ENCODE data around the gene RASSF9.
A peak's percentile ranks its signal among the peaks of the same experiment; 100 is the strongest.

Gene RASSF9

GRCh38 chr12:85865890-85866289 lies 29.7 kb upstream of the RASSF9 start:
- TF ChIP-seq, protein P1, sequence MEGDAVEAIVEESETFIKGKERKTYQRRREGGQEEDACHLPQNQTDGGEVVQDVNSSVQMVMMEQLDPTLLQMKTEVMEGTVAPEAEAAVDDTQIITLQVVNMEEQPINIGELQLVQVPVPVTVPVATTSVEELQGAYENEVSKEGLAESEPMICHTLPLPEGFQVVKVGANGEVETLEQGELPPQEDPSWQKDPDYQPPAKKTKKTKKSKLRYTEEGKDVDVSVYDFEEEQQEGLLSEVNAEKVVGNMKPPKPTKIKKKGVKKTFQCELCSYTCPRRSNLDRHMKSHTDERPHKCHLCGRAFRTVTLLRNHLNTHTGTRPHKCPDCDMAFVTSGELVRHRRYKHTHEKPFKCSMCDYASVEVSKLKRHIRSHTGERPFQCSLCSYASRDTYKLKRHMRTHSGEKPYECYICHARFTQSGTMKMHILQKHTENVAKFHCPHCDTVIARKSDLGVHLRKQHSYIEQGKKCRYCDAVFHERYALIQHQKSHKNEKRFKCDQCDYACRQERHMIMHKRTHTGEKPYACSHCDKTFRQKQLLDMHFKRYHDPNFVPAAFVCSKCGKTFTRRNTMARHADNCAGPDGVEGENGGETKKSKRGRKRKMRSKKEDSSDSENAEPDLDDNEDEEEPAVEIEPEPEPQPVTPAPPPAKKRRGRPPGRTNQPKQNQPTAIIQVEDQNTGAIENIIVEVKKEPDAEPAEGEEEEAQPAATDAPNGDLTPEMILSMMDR (IDR thresholded peaks at IDR 0.05), result no peak

DNA sequence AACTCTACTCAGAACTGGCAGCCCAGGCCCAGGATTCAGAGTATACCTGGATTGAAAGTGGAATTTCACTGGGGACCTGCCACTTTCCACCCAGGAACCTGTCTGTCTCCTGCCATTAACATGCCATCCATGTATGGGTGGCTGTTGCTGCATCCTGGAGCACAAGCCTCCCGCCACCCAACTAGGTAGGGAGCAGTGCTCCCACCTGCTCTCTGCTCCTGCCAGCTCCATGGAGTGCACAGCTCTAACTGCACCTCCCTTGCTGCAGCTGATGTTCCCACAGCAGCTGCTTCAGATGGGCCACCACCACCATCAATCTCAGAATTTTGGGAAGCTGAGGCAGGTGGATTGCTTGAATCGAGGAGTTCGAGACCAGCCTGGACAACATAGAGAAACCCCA lies 20.8 kb upstream of the RASSF9 start:
- peak; percentile 29 for DNase-seq (ENCODE audit: low spot score)
- TF ChIP-seq, protein P1 (IDR thresholded peaks at IDR 0.05), result no peak
- Histone ChIP-seq H3K4me3 (no peak overlapping the region), H3K27ac (no peak overlapping the region)

More at GRCh38 chr12:85865890-85866289, 29.7 kb upstream of the RASSF9 start:
- peak; percentile 62 for DNase-seq (ENCODE audit: low spot score)
- H3K4me3 ChIP-seq, result no peak overlapping the region
- H3K27ac ChIP-seq, result no peak overlapping the region

- no peak overlapping the region for H3K27ac ChIP-seq
- TF ChIP-seq, protein P1 (IDR thresholded peaks at IDR 0.05), result no peak
- DNase-seq (ENCODE audit: low spot score), result peak; percentile 36
These were observed 19.1 kb upstream of the RASSF9 start for GRCh38 chr12:85855305-85855704.

GRCh38 chr12:85849344-85849743 lies 13.1 kb upstream of the RASSF9 start:
- no peak overlapping the region for H3K27ac ChIP-seq
- H3K4me3 ChIP-seq, result no peak overlapping the region
- TF ChIP-seq, protein P1 (IDR thresholded peaks at IDR 0.05), result no peak
- DNase-seq (ENCODE audit: low spot score), result no peak

More at GRCh38 chr12:85855305-85855704, 19.1 kb upstream of the RASSF9 start:
- no peak overlapping the region for H3K4me3 ChIP-seq

DNA sequence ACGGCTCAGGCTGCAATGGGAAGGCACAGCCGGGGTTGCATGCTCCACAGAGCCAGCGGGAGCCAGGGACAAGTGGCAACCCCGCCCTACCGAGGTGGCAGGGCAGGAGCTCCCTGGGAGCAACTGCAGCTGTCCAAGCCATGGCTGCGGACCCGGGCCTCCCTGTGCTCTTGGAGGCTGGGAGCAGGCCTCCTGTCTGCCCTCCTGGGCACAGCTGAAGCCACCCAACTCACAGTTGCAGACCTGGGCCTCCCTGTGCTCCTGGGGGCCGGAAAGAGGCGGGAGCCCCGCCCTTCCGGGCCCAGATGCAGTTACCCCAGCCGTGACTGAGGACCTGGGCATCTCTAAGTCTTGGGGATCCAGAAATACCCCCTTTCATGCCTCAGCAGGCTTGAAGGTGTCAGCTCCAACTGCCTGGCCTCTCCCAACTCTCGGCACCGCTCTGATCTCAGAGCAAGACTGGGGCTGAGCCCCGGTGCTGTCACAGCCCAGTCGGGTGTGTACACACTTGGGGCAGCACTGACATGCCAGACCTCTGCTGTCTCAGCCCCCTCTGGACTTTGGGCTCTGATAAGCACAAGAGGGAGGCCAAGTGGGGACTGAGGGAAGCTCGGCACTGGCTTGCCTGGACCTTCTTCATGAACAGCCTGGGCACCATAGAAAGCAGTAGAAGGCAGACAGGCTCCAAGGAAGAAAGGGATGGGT lies 7.5 kb upstream of the RASSF9 start:
- no peak for DNase-seq (ENCODE audit: low spot score)
- Histone ChIP-seq H3K4me3 (no peak overlapping the region), H3K27ac (no peak overlapping the region)
- TF ChIP-seq, protein P1 (IDR thresholded peaks at IDR 0.05), result no peak

- Histone ChIP-seq H3K27ac (peak overlapping the region; percentile 35 to 74), H3K4me3 (peak overlapping the region; percentile 72)
- no peak for DNase-seq (ENCODE audit: low spot score)
- TF ChIP-seq, protein P1 (IDR thresholded peaks at IDR 0.05), result no peak
These were observed 598 bp downstream of the RASSF9 start for GRCh38 chr12:85835426-85836196.

Measured in coronary artery (tissue), 2 donors.